HPDE6-E6E7 (cell line): ENCODE data around the gene OR2AT4.
"Not testable (repeated sequence)": the region's sequence is repeated elsewhere in the genome, so short reads cannot be mapped to it uniquely, and the experiment has no call there.

Source experiments
- DNase-seq: peaks from one replicate; pipeline ENCODE4 v3.0.0; 2011; ENCODE audit warnings: missing footprints; ENCODE audit errors: extremely low spot score

The OR2AT4 gene

DNA sequence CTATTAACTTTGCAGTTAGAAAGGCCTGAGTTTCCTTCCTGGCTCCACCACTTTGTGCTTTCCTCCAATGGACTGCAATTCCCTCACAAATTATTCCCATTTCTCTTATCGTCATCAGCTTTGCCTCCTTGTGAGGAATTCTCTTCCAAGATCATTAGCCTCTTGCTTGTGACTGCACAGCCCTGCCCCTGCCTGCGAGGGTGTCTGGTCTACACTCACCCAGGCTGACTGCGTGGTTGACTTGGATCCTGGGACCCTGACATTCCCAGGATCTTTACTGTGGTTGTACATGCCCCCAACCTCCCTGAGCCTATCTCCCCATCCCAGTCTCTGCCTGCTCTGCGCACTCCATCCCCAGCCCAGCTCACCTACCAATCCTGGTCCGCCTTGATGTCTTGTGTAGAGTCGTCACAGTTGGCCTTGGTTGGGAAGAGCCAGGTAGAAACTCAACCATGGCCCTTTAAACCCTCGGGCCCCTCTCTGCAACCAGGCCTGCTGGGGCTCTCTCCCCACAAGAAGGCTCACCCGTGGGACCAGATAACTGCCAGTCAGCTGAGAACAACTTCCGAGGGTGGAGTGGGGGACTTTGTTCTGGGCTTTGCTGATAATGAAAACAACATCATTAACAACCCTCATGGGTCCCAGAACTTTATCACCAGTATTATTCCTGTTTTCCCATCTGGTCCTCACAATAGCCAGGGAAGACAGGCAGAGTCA lies at the start of gene OR2AT4:
TSS of gene OR2AT4 (minus strand) at position 421 of the 717 bp plus-strand sequence.
- no peak for DNase-seq

GRCh38 chr11:75145972-75146519 lies 49.4 kb upstream of the OR2AT4 start:
- no peak for DNase-seq

- no peak for DNase-seq
Measured at GRCh38 chr11:75145196-75145971, 48.7 kb upstream of the OR2AT4 start.

- DNase-seq, result no peak
Measured at GRCh38 chr11:75144716-75145014, 48.0 kb upstream of the OR2AT4 start.

- DNase-seq, result no peak
Measured at GRCh38 chr11:75143420-75143731, 46.7 kb upstream of the OR2AT4 start.

DNA sequence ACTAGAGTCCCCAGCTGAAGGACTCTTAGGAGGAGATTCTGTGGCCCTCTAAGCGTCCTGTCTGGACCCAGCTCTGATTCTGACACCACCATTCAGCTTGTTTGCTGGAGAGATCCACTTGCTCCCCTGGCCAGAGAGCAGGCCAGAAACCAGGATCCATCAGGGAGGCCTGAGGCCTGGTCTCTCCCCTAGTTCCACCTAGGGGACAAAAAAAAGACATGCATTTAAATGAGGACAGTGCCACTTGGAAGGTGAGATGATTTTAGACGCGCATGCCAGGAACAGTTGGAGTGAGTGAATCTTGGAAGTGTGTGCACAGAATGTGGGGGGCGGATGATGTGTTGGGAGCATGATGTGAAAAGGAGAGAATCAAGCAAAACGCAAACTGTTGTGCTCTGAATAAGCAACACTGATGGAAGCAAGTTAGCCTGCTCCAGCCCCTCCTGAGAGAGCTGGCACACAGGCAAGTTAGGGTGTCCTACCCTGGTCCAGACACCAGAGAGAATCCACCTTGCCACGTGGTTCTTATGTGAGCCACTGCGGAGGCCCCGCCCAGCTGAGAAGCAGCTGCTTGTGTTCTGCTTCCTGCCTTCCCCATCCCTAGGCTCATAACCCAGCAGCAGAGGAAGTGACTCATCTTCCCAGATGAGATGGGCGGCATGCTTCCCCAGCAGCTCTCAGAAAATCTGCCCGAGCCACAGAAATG lies 46.2 kb upstream of the OR2AT4 start:
- peak; percentile 94 for DNase-seq

GRCh38 chr11:75141166-75141565 lies 44.5 kb upstream of the OR2AT4 start:
- DNase-seq, result no peak

GRCh38 chr11:75140269-75141138 lies 43.8 kb upstream of the OR2AT4 start:
- peak; percentile 37 for DNase-seq

GRCh38 chr11:75135651-75136050 lies 39.0 kb upstream of the OR2AT4 start:
- DNase-seq, result no peak

- no peak for DNase-seq
Measured at GRCh38 chr11:75135021-75135650, 38.5 kb upstream of the OR2AT4 start.

GRCh38 chr11:75133976-75134375 lies 37.3 kb upstream of the OR2AT4 start:
- no peak for DNase-seq

- DNase-seq, result no peak
Measured at GRCh38 chr11:75132080-75132479, 35.4 kb upstream of the OR2AT4 start.

- DNase-seq, result no peak
Measured at GRCh38 chr11:75126564-75126963, 29.9 kb upstream of the OR2AT4 start.

- no peak for DNase-seq
Measured at GRCh38 chr11:75118577-75118976, 21.9 kb upstream of the OR2AT4 start.

DNA sequence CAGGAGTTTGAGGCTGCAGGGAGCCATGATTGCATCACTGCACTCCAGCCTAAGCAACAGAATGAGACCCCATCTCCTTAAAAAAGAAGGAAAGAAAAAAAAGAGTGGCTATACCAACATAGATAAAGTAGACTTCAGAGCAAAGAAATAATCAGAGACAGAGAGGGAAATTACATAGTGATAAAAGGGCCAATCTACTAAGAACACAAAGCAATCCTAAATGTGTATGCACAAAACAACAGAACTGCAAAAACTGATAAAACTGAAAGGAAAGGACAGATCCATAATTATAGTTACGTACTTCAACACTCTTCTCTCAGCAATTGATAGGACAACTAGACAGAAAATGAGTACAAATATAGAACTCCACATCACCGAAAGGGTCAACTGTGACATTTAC lies 17.8 kb upstream of the OR2AT4 start:
- DNase-seq, result no peak

GRCh38 chr11:75113030-75113429 lies 16.4 kb upstream of the OR2AT4 start:
- DNase-seq, result no peak

DNA sequence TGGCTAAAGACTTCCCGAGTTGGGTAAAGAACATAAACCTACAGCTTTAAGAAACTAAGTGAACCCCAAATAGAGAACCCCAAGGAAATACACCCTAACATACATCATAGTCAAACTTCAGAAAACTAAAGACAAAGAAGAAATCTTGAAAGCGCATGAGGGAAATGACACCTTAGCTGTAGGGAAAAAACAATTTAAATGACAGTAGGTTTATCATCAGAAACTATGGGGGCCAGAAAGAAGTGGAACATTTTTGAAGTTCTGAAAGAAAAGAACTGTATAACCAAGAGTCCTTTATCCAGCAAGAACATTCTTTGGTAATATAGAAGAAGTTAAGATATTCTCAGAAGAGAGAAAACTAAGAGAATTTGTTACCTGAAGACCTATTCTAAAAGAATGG lies 15.5 kb upstream of the OR2AT4 start:
- DNase-seq, result no peak

- no peak for DNase-seq
Measured at GRCh38 chr11:75107187-75107586, 10.5 kb upstream of the OR2AT4 start.

- not testable (repeated sequence) for DNase-seq
Measured at GRCh38 chr11:75105967-75106681, 9.4 kb upstream of the OR2AT4 start.

DNA sequence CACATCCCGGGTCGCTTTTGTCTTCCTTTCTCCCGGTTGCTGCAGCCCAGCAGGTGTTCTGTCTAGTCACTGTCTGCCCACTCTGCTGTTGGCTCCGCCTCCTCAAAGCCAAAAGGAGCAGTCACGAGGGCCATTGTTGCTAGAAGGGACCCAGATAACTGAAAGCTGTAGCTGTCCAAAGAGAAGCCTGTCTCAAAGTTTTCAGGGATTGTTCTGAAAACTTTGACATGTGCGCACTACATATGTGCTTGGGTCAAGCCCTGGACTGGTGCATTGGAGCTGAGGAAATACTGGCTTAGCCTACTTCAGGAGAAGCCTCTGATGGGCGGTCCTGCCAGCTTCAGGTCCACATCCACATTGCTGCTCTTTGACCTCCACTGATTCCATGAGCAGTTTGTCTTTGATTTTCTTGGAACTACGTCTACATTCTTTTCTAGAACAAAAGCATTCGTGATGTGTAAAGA lies 8.8 kb upstream of the OR2AT4 start:
- no peak for DNase-seq
